ENCODE results near the gene CADM2. TPM values are rescaled to one million over a fixed set of nuclear protein-coding genes. Genes with fewer than 3 reads are reported as not detected.

The CADM2 gene
- total RNA-seq, 1 donor, result 0.31 TPM

GRCh38 chr3:86087160-86087871 lies 1128.5 kb downstream of the CADM2 start:
- H3K27me3 ChIP-seq (ENCODE audit: insufficient read depth, low read length), result no peaks in the 10 kb centered on the region
- no peaks in the 10 kb centered on the region for H3K4me1 ChIP-seq (ENCODE audit: insufficient read depth, low read length)
- no peaks in the 10 kb centered on the region for H3K9me3 ChIP-seq (ENCODE audit: low read depth, low read length)
- H3K4me3 ChIP-seq (ENCODE audit: low read length), result no peak overlapping the region

GRCh38 chr3:86104154-86104553 lies 1145.4 kb downstream of the CADM2 start:
- Histone ChIP-seq H3K4me3 (ENCODE audit: low read length) (no peak overlapping the region), H3K27me3 (ENCODE audit: insufficient read depth, low read length) (no peaks in the 10 kb centered on the region), H3K4me1 (ENCODE audit: insufficient read depth, low read length) (no peaks in the 10 kb centered on the region), H3K9me3 (ENCODE audit: low read depth, low read length) (peaks cover 5% of the 10 kb centered on the region)

GRCh38 chr3:86109434-86109833 lies 1150.6 kb downstream of the CADM2 start:
- Histone ChIP-seq H3K4me3 (ENCODE audit: low read length) (no peak overlapping the region), H3K9me3 (ENCODE audit: low read depth, low read length) (peaks cover 5% of the 10 kb centered on the region), H3K27me3 (ENCODE audit: insufficient read depth, low read length) (no peaks in the 10 kb centered on the region), H3K4me1 (ENCODE audit: insufficient read depth, low read length) (no peaks in the 10 kb centered on the region)
